22Rv1 (cell line): Measurements from ENCODE around the gene FBXW8.

Source experiments
- ZFX ChIP-seq: fragments of 450-650 bp; IDR thresholded peaks from 2 replicates; pipeline ENCODE4 v1.6.1; 2017; ENCODE audit warnings: antibody characterized with exemption, borderline replicate concordance
- TF ChIP-seq, protein P1 (sequence below): fragments of 450-650 bp; IDR thresholded peaks from 2 replicates; pipeline ENCODE4 v1.5.1; 2017; ENCODE audit warnings: mild to moderate bottlenecking

DNA sequence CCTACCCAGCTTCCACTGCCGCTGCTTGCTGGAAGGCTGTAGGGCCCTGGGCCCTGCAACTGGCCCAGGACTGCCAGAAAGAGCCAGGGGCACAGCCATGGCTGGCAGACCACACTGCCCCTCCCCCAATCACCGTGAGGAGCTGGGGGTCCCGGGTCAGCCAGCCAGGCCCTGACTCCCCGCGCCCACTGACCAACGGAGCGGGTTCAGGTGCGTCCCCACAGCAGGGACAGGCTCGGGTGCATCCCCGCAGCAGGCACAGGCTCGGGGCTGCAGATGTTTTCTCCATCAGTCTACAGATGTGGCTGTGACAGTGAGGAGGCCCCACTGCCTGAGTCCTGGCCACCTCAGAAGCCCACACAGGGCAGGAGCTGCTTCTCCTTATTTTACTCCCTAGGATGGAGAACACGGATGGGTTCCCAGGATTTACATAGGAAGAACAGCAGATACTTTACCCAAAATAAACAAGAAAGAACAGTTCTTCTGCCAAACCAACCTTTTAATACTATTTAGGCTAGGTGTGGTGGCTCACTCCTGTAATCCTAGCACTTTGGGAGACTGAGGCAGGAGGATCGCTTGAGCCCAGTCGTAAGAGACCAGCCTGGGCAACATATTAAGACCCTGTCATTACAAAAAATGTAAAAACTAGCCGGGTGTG is 127.4 kb downstream of the FBXW8 start:
- TF ChIP-seq, protein P1, sequence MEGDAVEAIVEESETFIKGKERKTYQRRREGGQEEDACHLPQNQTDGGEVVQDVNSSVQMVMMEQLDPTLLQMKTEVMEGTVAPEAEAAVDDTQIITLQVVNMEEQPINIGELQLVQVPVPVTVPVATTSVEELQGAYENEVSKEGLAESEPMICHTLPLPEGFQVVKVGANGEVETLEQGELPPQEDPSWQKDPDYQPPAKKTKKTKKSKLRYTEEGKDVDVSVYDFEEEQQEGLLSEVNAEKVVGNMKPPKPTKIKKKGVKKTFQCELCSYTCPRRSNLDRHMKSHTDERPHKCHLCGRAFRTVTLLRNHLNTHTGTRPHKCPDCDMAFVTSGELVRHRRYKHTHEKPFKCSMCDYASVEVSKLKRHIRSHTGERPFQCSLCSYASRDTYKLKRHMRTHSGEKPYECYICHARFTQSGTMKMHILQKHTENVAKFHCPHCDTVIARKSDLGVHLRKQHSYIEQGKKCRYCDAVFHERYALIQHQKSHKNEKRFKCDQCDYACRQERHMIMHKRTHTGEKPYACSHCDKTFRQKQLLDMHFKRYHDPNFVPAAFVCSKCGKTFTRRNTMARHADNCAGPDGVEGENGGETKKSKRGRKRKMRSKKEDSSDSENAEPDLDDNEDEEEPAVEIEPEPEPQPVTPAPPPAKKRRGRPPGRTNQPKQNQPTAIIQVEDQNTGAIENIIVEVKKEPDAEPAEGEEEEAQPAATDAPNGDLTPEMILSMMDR = no peak
- TF ChIP-seq ZFX = no peak
